Loucy (cell line): ENCODE data around the gene AVP.
A peak's percentile ranks its signal among the peaks of the same experiment; 100 is the strongest.

Source experiments
- H2AFZ ChIP-seq: fragments of 200-600 bp; sonication (generic); 2 replicates; pipeline ENCODE4 v1.6.0; 2016; ENCODE audit warnings: antibody characterized with exemption, mild to moderate bottlenecking, low read length, moderate library complexity
- H3F3A ChIP-seq: fragments of 200-600 bp; 2 replicates; pipeline ENCODE4 v1.6.0; 2016; ENCODE audit warnings: antibody characterized with exemption, low read depth, mild to moderate bottlenecking
- H3K27me3 ChIP-seq: fragments of 200-600 bp; sonication (generic); 2 replicates; pipeline ENCODE4 v1.6.1; 2014; ENCODE audit warnings: low read length, mild to moderate bottlenecking; ENCODE audit not compliant: insufficient read depth, poor library complexity, severe bottlenecking
- H3K36me3 ChIP-seq: fragments of 200-600 bp; sonication (generic); 2 replicates; pipeline ENCODE4 v1.6.1; 2016; ENCODE audit warnings: low read length; ENCODE audit not compliant: insufficient read depth
- H3K4me1 ChIP-seq: fragments of 200-600 bp; sonication (generic); 2 replicates; pipeline ENCODE4 v1.5.1; 2014; ENCODE audit warnings: low read length, mild to moderate bottlenecking; ENCODE audit not compliant: insufficient read depth, poor library complexity, severe bottlenecking
- H3K4me2 ChIP-seq: fragments of 200-600 bp; sonication (generic); 2 replicates; pipeline ENCODE4 v1.6.0; 2014; ENCODE audit warnings: antibody characterized with exemption, low read length, low read depth, mild to moderate bottlenecking; ENCODE audit not compliant: poor library complexity, severe bottlenecking
- H3K4me3 ChIP-seq: fragments of 200-600 bp; sonication (generic); 2 replicates; pipeline ENCODE4 v1.5.1; 2014; ENCODE audit warnings: low read length, mild to moderate bottlenecking, mixed read lengths; ENCODE audit not compliant: poor library complexity, severe bottlenecking
- H3K79me2 ChIP-seq: fragments of 200-600 bp; sonication (generic); 2 replicates; pipeline ENCODE4 v1.6.1; 2014; ENCODE audit warnings: low read length; ENCODE audit not compliant: insufficient read depth
- H3K9ac ChIP-seq: fragments of 200-600 bp; sonication (generic); 2 replicates; pipeline ENCODE4 v1.6.0; 2014; ENCODE audit warnings: mild to moderate bottlenecking, low read depth, low read length, moderate library complexity; ENCODE audit not compliant: poor library complexity, severe bottlenecking
- H3K9me2 ChIP-seq: fragments of 200-600 bp; sonication (generic); replicated peaks from 2 replicates; pipeline ENCODE4 v1.6.1; 2016; ENCODE audit warnings: low read depth, low read length, mixed read lengths
- H3K9me3 ChIP-seq: fragments of 200-600 bp; sonication (generic); 2 replicates; pipeline ENCODE4 v1.6.1; 2014; ENCODE audit warnings: mild to moderate bottlenecking, antibody characterized with exemption, low read length, low read depth; ENCODE audit not compliant: insufficient read depth
- H4K20me1 ChIP-seq: fragments of 200-600 bp; sonication (generic); 2 replicates; pipeline ENCODE4 v1.6.0; 2014; ENCODE audit warnings: antibody characterized with exemption, low read length, mild to moderate bottlenecking; ENCODE audit not compliant: insufficient read depth, poor library complexity, severe bottlenecking
- CTCF ChIP-seq: fragments of 200-600 bp; sonication (generic); conservative IDR thresholded peaks from 2 replicates; pipeline ENCODE4 v1.5.1; 2014; ENCODE audit warnings: mild to moderate bottlenecking, antibody characterized with exemption, low read length
- EZH2phosphoT487 ChIP-seq: fragments of 200-600 bp; IDR thresholded peaks from 2 replicates; pipeline ENCODE4 v1.6.1; 2018; ENCODE audit warnings: antibody characterized with exemption, mild to moderate bottlenecking, moderate library complexity, borderline replicate concordance

The AVP gene

DNA sequence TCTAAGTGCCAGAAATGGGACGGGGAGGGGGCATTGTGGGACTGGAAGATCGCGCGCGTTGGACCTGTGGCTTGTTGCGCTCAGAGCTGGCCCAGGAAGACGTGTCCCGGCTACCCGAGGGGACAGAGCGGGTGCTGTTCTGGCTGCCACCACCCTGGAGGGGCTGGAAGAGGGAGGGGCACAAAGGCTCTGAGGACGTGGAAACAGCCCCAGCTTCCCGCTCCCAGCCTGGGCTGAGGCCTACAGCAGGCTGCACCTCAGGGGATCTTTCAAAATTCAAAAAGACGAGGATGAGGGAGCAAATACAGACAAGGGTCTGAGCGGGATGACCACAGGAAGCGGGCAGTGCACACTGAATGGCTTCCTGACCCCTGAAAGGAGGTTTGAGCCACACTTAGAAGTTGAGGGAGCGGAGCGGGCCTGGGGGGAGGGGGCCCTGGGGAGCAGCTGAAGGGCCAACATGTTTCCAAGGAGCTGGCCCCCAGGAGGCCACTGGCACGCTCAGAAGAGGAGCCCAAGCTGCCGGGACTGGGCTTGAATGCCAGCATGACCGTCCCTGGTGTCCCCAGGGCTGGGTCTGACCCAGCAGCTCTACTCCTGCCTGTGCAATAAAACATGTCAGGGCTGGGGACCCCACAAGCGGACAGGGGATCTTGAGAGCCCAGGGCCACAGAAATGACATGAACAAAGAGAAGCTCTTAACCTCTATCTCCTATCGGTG is 11.8 kb downstream of the AVP start:
- H3K4me2 ChIP-seq, result peak overlapping the region; percentile 89
- H2AFZ ChIP-seq, result peak overlapping the region; percentile 94
- no peaks in the 10 kb centered on the region for H3K27me3 ChIP-seq
- no peaks in the 10 kb centered on the region for H3K36me3 ChIP-seq
- H3K4me1 ChIP-seq, result peaks cover 20% of the 10 kb centered on the region
- H4K20me1 ChIP-seq, result peaks cover 8% of the 10 kb centered on the region
- peaks cover 16% of the 10 kb centered on the region; the same call in 1 of the 2 replicates for H3K79me2 ChIP-seq
- no peaks in the 10 kb centered on the region for H3F3A ChIP-seq
- no peaks in the 10 kb centered on the region for H3K9me3 ChIP-seq
- peak overlapping the region; percentile 84 for H3K9ac ChIP-seq
- peak overlapping the region; percentile 82 for H3K4me3 ChIP-seq
- H3K9me2 ChIP-seq, result no peaks in the 10 kb centered on the region
- no peak for TF ChIP-seq CTCF
- no peak for TF ChIP-seq EZH2phosphoT487

GRCh38 chr20:3071610-3072529 is 12.7 kb downstream of the AVP start, which contains the start of gene OXT:
OXT (plus strand) TSS chr20:3071620; CDS start chr20:3071656, 36 bp downstream.
- H3K27me3 ChIP-seq, result no peaks in the 10 kb centered on the region

GRCh38 chr20:3071266-3071609 is 13.3 kb downstream of the AVP start:
- no peak for TF ChIP-seq EZH2phosphoT487
- TF ChIP-seq CTCF, result no peak
- H3K9me3 ChIP-seq, result no peaks in the 10 kb centered on the region
- H3K4me1 ChIP-seq, result peaks cover 17% of the 10 kb centered on the region
- peak overlapping the region; percentile 94; the same call in 1 of the 2 replicates for H2AFZ ChIP-seq
- H3K36me3 ChIP-seq, result no peaks in the 10 kb centered on the region
- peak overlapping the region; percentile 82 for H3K4me3 ChIP-seq
- peaks cover 16% of the 10 kb centered on the region; the same call in 1 of the 2 replicates for H3K79me2 ChIP-seq
- peaks cover 8% of the 10 kb centered on the region for H4K20me1 ChIP-seq
- peak overlapping the region; percentile 84 for H3K9ac ChIP-seq
- no peaks in the 10 kb centered on the region for H3F3A ChIP-seq
- no peaks in the 10 kb centered on the region for H3K27me3 ChIP-seq
- H3K4me2 ChIP-seq, result peak overlapping the region; percentile 89
- no peaks in the 10 kb centered on the region for H3K9me2 ChIP-seq

More at GRCh38 chr20:3071610-3072529, 12.7 kb downstream of the AVP start, which contains the start of gene OXT:
- Histone ChIP-seq H2AFZ (peak within 1 kb of the TSS; percentile 94), H4K20me1 (peaks cover 8% of the 10 kb centered on the region), H3K4me1 (peaks cover 17% of the 10 kb centered on the region), H3K9ac (peak within 1 kb of the TSS; percentile 84), H3F3A (no peaks in the 10 kb centered on the region), H3K9me3 (no peaks in the 10 kb centered on the region), H3K4me2 (peak within 1 kb of the TSS; percentile 89), H3K36me3 (no peaks in the 10 kb centered on the region), H3K9me2 (no peaks in the 10 kb centered on the region), H3K4me3 (peak within 1 kb of the TSS; percentile 82), H3K79me2 (peaks cover 16% of the 10 kb centered on the region; the same call in 1 of the 2 replicates)
- TF ChIP-seq EZH2phosphoT487, result no peak
- TF ChIP-seq CTCF, result no peak
